A673 (cell line): Measurements from ENCODE around the gene SEMA6A.

ENCODE experiments used
- CTCF ChIP-seq: fragments of 300-800, 200-600 bp; sonication (generic); conservative IDR thresholded peaks from 2 replicates; pipeline ENCODE4 v1.5.1; 2017; ENCODE audit warnings: low read depth, mild to moderate bottlenecking, antibody characterized with exemption, low read length, moderate library complexity, mixed read lengths
- EZH2 ChIP-seq: fragments of 200-600 bp; sonication (generic); IDR thresholded peaks from 2 replicates; pipeline ENCODE4 v1.6.1; 2017; ENCODE audit warnings: borderline replicate concordance, low read depth, mild to moderate bottlenecking, mixed read lengths, antibody characterized with exemption, low read length; ENCODE audit not compliant: poor library complexity, severe bottlenecking

- TF ChIP-seq CTCF (no peak), EZH2 (no peak)
These were observed 47.0 kb upstream of the SEMA6A start for GRCh38 chr5:116621599-116621998.
